Inflammatory macrophage treated with lipopolysaccharide for 4 hours (primary cell): ENCODE data around the gene FOXN1.
A peak's percentile ranks its signal among the peaks of the same experiment; 100 is the strongest.
"Not testable (repeated sequence)": the region's sequence is repeated elsewhere in the genome, so short reads cannot be mapped to it uniquely, and the experiment has no call there.

Experiments used
- DNase-seq: peaks from one replicate; pipeline ENCODE4 v3.0.0-alpha.2; 2020

The FOXN1 gene

DNA sequence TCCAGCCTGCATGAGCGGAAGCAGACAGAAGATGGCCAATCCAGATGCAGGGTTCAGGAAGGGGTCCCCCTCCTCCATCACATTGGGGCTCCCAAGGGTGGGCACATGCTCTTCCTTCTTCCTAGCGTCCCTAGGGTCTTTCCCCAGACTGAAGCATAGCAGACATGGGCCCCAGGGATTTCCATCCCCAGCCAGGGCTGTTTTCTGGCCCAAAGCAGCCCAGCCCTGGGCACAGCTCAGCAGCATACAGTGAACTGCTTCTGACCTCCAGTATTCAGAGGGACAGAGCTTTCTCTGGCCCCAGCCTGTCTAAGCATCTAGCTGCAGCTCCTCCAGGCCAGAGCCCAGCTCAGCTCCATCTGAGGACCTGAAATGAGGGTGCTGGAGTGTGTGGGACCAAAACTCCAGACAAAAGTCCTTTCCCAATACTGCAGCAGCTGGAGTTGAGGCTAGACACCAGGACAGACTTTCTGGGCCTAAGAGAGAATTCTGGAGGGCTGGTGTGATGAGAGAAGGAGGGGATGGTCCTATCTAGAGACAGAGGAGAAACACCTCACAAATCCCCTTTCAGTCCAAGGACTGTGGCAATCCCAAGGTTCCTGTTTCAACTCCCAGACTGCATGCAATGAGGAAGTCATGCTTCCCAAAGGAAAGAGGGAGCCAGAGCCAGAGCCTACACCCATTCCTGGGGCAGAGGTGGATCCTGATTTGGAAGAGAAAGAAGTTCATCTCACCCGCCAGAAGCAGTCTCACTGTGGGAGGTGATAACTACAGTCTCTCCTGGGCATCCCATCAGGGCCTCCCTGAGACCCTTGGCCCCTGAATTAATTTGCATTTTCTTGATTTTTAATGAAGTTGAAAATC, 4.5 kb upstream of the FOXN1 start:
- DNase-seq, result no peak

DNA sequence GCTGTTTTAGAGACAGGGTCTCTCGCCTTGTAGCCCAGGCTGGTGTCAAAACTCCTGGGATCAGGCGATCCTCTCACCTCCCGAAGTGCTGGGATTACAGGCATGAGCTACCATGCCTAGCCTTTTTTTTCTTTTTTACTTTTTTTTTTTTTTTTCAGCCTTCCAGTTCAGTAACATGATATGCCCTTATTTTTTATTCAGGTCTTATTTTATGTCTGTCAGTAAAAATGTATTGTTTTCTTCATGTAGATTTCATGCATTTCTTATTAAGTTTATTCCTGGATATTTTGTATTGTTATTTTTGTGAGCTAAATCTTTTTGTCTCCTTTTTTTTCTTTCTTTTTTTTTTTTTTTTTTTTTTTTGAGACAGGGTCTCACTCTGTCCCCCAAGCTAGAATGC, 2.7 kb upstream of the FOXN1 start:
- DNase-seq, result no peak

DNA sequence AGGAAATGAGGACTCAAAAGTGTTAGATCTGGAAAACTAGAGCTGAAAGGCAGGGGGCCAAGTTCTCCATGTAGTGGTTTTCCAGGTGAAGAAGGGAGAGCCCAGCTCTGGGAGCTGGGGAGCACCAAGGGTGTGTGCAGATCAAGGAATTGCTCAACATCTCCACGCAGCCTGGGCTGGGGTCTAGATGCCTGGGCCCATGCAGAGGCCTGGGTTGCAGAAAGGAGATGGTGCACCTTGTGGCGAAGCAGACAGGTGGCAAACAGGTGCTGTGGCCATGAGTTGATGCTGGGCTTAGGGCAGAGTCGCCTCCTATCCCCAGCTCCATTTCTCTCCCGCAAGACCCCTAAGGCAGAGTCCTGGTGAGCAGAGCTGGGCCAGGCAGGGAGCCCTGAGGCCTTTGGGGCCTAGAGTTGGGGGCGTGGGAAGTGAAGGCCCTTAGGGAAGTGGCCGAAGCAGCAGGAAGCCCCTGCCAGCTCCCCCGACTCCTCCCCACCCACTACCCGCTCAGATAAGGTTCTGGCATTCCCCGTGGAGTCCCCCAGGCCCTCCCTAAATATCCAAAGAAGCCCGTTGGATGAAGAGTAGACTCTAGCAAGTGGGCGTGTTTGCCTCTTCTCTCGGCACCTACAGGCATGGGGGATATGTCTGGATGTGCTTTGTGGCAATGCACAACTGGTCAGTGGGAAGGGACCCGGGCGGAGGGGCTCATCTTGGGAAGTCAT, 777 bp downstream of the FOXN1 start:
- no peak for DNase-seq

DNA sequence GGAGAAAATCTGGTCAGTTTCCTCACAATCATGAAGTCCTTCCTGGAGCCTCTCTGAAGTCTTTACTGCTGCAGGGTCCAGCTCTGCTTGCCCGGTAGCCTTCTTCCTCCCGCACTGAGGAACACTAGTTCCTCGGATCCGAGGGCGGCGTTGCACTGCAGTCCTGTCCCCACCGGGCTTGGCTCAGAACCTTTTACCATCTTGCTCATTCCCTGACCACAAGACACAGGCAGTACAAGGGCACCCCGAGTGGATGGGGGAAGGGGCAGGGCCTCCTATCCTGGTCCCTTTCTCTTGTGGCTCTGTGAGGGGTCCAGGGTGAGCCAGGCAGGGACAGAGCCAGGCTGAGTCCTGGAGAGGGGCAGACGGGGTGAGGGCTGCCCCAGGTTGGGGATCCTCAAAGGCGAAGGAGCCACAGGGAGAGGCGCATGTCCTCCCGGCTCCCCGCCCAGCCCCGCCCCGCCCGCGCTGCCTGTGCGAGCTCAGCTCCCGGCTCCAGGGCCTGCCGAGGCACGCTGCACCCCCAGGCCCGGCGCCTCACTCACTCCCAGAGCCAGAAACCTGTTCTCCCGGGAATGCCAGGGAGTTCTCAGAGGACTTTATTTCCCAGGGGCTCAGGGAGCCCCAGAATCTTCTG, 1.5 kb downstream of the FOXN1 start:
- DNase-seq, result no peak

DNA sequence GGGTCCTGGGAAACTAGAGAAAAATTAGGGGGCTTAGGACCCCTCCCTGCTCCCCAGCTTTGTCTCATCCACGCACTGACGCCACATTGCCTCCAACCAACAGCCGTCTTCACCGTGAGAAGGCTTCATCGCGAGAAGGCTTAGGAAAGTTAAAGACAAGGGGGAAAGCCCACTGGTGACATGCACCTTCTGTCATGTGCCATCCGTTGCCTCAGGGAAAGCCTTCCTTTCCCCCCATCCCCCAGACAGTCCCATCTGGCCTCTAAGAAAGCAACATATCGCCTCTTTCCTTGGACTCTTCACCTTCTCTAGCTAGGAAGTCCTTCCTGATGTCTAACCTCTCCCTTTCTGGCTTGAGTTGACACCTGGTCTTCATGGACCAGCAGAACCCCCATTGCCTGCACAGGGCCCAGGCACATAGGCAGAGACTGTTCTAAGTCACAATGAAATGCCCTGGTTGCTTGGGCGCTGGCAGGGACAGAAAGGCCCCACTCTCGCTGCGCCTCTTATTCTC, 2.1 kb downstream of the FOXN1 start:
- DNase-seq, result no peak

DNA sequence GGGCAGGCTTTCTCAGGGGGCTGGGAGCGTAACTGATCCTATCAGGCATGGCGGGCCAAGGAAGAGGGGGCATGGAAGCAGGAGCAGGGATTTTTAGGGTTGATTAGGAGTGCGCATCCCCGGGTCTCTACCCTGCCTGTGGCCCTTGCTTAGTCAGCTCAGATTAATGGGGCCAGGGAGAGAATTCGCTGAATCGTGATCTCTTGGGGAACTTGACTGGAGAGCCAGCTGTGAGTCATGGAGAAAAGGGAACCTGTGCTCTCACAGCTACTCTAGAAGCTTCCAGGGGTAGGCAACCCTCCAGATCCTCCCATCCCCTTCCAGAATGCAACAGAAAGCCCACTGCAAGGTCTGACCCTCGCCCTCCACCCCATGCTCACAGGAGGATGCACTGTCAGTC, 3.6 kb downstream of the FOXN1 start:
- peak; percentile 76 for DNase-seq

DNA sequence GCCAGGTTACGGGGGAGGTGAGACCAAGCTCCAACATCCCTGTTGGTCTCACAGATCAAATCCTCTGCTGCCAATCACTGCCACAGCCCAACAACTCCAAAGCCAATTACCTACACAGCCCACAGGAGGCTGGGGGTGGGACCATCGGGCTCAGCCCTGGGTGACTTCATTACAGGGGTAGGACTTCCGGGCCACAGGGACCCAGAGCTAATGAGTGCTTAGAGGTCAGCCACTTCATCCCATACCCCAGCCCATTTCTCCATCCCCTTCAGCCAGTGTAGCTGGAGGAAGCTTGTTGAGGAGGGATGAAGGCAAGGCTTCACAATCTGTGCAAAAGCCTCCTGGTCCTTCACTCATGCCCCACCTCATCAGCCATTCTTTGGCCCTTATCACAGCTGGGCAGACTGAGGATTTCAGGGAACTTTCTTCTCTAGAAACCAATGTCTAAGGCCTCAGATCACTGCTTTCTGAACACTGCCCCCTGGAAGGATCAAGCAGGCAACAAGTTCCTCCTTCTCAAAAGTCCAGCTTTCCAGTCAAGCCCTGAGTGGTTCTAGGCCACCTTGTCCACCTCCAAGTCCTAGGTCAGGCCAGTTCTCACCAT, 5.8 kb downstream of the FOXN1 start:
- DNase-seq, result no peak

DNA sequence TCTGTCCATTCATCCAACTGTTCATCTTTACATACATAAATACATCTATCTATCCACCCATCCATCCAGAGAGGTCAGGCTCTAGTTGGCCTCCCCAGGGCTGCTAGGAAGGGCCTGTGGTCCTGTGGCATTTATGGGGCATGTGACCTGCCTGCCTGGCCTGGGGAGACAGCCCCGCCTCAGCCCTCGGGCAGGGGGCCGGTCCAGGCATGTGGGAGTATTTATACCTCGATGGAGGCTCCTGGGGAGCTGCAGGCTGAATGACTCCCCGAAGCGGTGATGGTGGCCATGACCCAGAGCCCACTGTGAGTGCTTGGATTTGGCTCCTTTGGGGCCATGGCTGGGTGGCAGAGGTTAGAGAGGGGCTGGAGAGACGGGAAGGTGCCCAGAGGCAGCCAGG, 7.3 kb downstream of the FOXN1 start:
- DNase-seq, result no peak

DNA sequence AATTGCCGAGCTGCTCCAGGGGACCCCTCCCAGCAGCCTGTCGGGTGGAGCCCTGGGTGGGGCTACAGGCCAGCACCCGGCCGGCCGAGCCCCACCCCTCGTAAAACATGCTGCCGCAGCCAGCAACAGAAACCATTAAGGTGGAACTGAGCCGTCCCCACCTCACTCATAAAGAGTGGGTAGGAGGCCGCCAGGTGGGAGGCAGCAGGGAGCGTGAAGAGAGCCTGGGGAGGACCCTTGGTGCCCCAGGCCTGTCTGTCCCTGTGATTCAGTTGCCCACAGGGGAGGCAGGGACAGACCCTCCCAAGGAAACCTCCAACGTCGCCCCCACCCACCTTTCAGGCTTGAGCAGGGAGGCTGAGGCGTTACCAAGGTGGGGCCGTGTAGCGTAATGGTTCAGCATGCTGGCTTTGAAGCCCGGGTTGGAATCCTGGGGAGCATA, 8.4 kb downstream of the FOXN1 start:
- DNase-seq, result no peak

DNA sequence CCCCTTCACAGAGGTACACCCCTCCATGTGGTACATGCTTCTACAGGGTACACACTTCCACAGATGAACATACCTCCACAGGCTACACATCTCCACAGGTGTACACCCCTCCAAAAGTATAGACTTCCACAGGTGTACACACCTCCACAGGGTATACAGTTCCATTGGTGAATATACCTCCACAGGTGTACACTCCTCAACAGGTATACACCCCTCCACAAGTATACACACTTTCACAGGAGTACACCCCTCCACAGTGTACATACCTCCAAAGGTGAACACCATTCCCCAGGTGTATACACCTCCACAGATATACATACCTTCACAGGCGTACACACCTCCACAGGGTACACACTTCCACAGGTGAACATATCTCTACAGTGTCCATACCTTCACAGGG, 9.4 kb downstream of the FOXN1 start:
- DNase-seq, result no peak

DNA sequence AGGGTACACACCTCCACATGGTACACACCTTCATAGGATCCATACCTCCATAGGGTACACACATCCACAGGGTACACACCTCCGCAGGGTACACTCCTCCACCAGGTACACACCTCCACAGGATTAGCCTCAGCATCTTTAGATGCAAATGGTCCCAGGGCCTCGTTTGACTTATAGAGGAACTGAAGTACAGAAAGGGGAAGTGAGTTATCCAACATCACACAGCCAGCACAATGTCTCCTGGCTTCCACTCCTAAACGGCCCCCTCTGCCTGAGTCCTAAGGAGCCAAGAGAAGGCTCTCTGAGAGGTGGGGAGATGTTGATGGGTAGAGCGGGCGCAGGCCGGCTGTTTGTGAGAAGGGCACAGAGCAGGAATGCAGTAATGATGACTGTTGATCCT, 12.0 kb downstream of the FOXN1 start:
- peak; percentile 53 for DNase-seq

DNA sequence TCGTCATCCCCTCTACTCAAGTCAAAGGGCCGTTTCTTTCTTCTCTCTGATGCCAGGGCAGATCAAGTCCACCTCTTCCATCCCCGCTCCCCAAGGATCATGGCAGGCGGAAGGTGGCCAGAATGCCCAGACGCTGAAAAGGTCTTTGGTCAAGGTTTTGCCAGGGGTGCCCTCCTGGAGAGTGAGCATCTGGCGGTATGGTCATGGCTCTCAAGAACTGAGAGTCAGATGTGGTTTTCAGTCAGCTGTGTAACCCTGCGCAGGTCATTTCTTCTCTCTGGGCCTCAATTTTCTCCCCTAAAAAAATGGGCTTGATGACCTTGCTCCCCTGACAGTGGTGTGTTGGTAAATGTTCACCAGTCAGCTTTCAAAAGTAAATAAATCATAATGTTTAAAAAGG, 12.4 kb downstream of the FOXN1 start:
- no peak for DNase-seq

DNA sequence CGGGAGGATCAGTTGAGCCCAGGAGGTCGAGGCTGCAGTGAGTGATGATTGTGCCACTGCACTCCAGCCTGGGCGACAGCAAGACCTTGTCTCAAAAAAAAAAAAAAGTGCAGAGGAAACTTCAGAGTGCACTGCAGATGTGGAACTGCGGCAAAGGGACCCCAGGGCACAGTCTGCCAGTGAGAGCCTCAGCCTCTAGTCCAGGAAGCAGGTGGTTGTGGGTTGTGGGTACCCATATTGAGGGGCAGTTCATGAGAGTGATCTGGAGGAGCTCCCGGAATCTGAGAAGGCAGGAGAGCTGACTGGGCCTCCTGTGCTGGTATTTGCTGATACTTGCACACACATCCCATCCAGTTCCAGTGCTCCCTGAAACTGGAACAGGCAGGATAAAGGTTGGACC, 13.1 kb downstream of the FOXN1 start:
- no peak for DNase-seq

DNA sequence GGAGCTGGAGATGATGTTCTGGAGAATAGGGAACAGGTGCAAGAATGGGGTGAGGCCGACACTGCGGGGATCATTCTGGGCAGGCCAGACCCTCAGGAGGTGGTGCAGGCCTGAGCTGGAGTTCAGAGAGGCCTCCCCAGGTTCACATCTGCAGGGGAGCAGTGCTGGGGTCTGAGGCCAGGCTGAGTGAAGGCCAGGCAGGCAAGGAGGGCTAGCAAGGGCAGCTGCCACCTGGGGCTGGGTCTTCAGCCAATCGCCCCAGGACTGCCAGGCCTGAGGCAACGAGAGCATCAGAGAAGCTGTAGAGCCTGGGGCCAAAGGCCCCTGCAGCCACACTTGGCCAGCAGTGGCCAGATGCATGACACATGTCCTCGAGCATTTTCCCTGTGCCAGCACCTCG, 14.5 kb downstream of the FOXN1 start:
- no peak for DNase-seq

DNA sequence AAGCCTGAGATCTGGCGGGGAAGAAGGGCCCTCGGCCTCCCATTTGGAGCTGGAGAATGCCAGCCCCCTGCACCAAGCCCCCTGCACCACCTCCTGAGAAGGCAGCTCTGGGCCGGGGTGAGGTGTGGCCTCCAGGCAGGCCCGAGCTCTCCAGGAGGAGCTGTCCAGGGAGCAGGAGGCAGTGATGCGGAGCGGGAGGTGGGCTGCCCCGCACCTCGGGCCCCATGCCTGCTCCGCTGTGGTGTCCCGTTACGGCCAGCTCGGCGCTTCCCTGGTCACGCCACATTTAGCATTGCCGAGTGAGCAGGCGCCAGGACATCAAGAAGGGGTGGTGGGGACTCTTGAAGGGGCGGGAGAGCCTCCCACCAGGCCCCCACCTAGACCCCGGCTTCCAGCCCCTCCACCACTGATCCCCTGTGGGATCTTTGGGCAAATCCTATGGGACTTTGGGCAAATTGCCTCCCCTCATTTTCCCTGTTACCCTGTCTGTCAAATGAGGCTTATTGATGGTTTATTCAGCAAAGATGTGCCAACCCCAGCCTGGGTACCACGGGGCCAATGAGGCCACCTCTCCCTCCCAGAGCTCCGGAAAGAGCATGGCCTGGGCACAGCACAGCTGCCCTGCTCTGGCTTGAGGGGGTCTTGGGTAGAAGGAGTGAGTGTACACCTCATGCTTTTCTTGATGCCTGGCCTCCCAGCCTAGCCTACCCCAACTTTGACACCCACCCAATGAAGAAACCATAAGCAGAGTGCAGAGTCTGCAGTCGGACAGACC, 15.3 kb downstream of the FOXN1 start:
- DNase-seq, result no peak

DNA sequence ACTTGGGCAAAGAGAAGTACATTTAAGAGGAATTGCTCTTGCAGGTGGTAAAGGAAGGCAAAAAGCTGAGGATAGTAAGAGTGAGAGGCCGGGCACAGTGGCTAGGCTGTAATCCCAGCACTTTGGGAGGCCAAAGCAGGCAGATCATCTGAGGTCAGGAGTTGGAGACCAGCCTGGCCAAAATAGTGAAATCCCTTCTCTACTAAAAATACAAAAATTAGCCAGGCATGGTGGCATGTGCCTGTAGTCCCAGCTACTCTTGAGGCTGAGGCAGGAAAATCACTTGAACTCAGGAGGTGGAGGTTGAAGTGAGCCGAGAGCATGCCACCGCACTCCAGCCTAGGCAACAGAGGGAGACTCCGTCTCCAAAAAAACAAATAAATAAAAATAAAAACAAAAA, 16.1 kb downstream of the FOXN1 start:
- not testable (repeated sequence) for DNase-seq

DNA sequence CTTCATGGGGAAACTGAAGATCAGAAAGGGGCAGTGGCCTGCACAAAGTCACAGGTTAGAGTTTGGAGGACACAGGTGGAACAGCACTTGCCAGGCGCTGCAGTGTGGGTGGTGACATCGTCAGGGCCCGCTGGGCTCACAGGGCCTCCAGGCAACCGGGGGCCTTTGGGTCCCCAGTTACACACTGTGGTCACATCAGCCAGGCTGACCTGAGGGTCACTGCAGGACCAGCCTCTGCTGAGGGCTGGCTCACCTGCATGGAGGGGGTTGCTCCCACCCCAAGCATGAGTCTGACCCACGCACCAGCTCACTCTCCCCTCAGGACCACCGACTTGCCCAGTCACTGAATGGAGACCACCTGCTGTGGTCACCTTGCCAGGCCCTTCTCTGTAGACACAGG, 17.0 kb downstream of the FOXN1 start:
- DNase-seq, result no peak

DNA sequence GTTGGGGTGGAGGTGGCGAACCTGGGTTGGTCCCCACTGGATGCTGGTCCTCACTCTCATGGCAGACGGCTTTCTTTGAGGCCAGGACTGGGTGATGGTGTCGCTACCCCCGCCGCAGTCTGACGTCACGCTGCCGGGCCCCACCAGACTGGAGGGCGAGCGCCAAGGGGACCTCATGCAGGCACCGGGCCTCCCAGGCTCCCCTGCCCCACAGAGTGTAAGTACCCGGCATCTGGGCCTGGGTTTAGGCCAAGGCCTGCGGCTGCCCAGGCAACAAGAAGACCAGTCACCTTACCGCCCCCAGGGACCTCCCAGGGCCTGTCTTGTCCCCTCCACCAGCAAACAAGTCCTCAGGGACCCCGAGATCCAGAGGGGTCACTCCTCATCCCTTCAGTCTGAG, 17.7 kb downstream of the FOXN1 start:
- no peak for DNase-seq

DNA sequence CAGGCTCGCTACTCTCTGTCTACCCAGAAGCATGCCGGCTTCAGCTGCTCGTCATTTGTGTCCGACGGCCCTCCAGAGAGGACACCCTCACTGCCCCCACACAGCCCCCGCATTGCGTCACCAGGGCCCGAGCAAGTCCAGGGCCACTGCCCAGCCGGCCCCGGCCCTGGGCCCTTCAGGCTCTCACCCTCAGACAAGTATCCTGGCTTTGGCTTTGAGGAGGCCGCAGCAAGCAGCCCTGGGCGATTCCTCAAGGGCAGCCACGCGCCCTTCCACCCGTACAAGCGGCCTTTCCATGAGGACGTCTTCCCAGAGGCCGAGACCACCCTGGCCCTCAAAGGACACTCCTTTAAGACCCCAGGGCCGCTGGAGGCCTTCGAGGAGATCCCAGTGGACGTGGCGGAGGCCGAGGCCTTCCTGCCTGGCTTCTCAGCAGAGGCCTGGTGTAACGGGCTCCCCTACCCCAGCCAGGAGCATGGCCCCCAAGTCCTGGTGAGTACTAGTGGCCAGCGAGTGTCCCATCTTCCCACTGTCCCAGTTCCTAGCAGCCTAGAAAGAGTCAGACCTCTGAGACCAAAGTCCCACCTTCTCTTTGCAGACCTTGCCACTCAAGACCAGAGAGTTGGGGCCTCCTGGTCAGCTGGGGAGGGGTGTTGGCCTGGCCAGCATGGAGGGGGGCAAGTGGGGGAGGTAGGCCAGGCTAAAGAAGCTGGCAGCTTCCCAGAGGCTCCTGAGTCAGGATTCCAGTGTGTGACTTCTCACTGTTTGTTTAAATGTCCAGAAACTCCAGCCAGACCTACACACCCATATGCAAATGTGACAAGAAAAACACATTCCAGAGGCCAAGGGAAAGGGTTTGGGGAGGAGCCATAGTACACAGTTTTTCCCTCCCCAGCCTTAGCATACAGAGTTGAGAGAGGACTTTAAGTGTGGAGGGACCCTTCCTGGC, 18.6 kb downstream of the FOXN1 start:
- DNase-seq, result no peak

DNA sequence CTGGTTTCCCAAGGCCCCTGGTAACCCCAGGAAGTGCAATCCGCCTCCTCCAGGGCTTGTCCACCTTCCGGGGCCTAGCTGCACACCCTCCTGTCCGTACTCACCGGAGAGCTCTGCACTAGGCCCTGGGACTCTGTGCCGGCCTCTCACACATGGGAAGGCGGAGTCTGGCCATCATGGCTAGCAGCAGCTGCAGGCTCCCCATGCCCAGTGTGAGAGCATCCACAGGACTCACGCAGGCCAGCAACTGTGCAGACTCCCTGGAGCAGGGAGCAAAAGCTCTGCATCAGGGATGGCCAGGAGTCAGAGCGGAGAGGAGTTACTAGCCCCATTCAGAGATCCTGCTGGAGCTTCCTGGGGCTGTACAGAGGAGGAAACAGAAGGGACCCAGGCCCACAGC, 20.2 kb downstream of the FOXN1 start:
- DNase-seq, result no peak

DNA sequence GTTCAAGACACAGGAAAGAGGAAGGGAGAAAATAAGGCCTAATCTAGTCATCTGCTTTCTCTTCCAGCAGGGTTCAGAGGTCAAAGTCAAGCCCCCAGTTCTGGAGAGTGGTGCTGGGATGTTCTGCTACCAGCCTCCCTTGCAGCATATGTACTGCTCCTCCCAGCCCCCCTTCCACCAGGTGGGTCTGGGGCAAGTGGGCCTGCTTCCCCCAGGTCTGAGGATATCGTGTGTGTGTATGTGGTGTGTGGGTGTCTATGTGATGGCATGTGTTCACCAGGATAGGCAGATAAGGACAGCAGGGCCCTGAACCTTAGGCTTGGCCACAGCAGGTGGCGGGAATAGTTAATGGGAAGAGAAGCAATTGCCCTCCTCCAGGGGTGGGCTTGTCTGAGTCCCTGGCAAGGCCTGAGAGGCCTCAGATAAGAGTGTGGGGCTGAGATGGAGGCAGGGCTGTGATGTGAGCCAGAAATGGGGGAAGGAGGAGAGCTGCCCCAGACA, 21.1 kb downstream of the FOXN1 start:
- DNase-seq, result no peak
